Measurements from ENCODE around the gene MAST4. TPM values are rescaled to one million over a fixed set of nuclear protein-coding genes. Genes with fewer than 3 reads are reported as not detected.

MAST4 gene
- total and polyA plus RNA-seq, 2 donors (not counting 1 experiment from before 2014, with no cell fraction given), result 7.0 to 15.2 TPM

DNA sequence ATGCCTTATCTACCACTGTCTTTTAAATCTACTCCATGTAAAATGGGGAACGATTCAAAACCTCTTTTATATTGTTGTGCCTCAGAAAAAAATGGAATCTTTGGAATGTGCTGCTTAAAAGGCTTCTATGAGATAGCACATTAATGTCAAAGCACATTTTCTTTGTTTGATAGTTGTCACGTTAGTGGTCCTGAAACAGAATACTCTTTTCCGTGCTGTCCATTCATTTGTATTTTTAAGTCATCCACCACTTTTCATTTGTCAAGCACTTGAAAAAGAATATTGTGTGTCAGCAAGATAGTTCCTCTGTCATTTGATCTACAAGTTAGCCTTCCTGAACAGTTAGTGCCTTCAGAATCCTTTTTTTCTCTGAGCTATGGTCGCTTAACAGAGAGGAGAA, 246.9 kb downstream of the MAST4 start:
- Histone ChIP-seq H3K4me3 (replicated peaks in 1 of 4; ENCODE audit: control extremely low read depth in 1 of 4, insufficient read depth in 1 of 4, low read depth in 3 of 4, low read length in 4 of 4) (no peak overlapping the region), H3K79me2 (ENCODE audit: control insufficient read depth, insufficient read depth, low read length) (no peaks in the 10 kb centered on the region), H4K20me1 (ENCODE audit: control insufficient read depth, extremely low read depth, insufficient read depth, low read length) (no peaks in the 10 kb centered on the region), H3K4me1 (ENCODE audit: control insufficient read depth, extremely low read depth, insufficient read depth, low read length) (no peaks in the 10 kb centered on the region), H3K36me3 (ENCODE audit: control insufficient read depth, insufficient read depth, low read length) (no peaks in the 10 kb centered on the region), H2AFZ (ENCODE audit: low read length) (no peak overlapping the region), H3K9me3 (ENCODE audit: control insufficient read depth, insufficient read depth, low read depth, low read length) (no peaks in the 10 kb centered on the region), H3K9ac (ENCODE audit: insufficient read depth, low read length) (no peak overlapping the region), H3K27me3 (ENCODE audit: control insufficient read depth, insufficient read depth, low read length) (no peaks in the 10 kb centered on the region), H3K4me2 (ENCODE audit: extremely low read depth, insufficient read depth, low read length) (no peak overlapping the region), H3K27ac (ENCODE audit: insufficient read depth, low read length) (no peak overlapping the region)
- DNase-seq (ENCODE audit: low read depth in 2 of 2), result no peak
- TF ChIP-seq CTCF (conservative IDR thresholded peaks at IDR 0.05 in 1 of 2, IDR thresholded peaks at IDR 0.05 in 1 of 2; ENCODE audit: low read depth in 1 of 2, low read length in 2 of 2), result no peak
- no peak for TF ChIP-seq EZH2 (IDR thresholded peaks at IDR 0.05; ENCODE audit: low read length, missing control alignments)

DNA sequence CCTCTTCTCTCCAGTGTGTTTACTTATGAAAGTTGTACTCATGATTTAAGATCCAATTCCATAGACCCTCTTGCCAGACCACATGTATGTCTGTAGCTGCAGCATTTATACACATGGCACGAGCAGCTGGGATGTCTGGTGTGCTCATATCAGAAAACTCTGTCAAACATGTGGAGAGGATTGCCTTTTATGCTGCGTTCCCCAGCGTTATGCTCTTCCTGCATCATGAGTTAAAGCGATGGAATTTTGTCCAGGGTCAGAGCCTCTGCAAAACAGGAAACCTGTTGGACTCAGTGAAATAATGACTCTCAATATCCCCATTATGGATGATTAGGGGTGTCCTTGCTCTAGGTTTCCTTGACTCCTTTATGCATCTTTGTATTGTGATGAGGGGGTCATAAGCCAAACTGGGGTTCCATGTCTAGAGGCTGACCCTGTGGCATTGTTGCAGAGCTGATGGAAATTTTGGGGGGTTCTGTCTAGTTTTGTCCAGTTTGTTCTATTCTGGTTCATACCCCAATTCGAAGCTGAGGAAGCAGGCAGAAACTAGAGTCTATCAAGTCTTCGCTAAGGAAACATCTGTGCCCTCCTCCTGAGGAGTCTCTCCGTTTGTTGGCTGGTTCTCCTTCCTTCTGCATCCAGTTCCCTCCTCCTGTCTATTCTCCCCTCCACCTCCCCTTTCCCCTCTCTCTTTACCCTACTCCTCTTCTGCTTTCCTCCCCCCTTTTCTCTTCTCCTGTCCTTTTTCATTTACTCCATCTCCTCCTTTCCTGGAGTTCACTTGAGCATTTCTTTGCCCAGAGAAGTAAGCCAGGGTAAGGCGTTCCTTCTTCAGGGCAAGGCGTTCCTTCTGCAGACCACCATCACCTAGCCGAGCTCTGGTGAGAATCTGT, 252.8 kb downstream of the MAST4 start:
- Histone ChIP-seq H3K27me3 (ENCODE audit: control insufficient read depth, insufficient read depth, low read length) (no peaks in the 10 kb centered on the region), H3K9ac (ENCODE audit: insufficient read depth, low read length) (no peak overlapping the region), H3K9me3 (ENCODE audit: control insufficient read depth, insufficient read depth, low read depth, low read length) (no peaks in the 10 kb centered on the region), H3K79me2 (ENCODE audit: control insufficient read depth, insufficient read depth, low read length) (no peaks in the 10 kb centered on the region), H3K36me3 (ENCODE audit: control insufficient read depth, insufficient read depth, low read length) (no peaks in the 10 kb centered on the region), H3K27ac (ENCODE audit: insufficient read depth, low read length) (no peak overlapping the region), H3K4me1 (ENCODE audit: control insufficient read depth, extremely low read depth, insufficient read depth, low read length) (no peaks in the 10 kb centered on the region), H2AFZ (ENCODE audit: low read length) (no peak overlapping the region), H3K4me2 (ENCODE audit: extremely low read depth, insufficient read depth, low read length) (no peak overlapping the region), H4K20me1 (ENCODE audit: control insufficient read depth, extremely low read depth, insufficient read depth, low read length) (no peaks in the 10 kb centered on the region), H3K4me3 (replicated peaks in 1 of 4; ENCODE audit: control extremely low read depth in 1 of 4, insufficient read depth in 1 of 4, low read depth in 3 of 4, low read length in 4 of 4) (no peak overlapping the region)
- TF ChIP-seq CTCF (conservative IDR thresholded peaks at IDR 0.05 in 1 of 2, IDR thresholded peaks at IDR 0.05 in 1 of 2; ENCODE audit: low read depth in 1 of 2, low read length in 2 of 2) (no peak), EZH2 (IDR thresholded peaks at IDR 0.05; ENCODE audit: low read length, missing control alignments) (no peak)
- DNase-seq (ENCODE audit: low read depth in 2 of 2), result peak; percentile 68 to 76

GRCh38 chr5:66849803-66850202, 253.6 kb downstream of the MAST4 start:
- no peak overlapping the region for H3K4me3 ChIP-seq (replicated peaks in 1 of 4; ENCODE audit: control extremely low read depth in 1 of 4, insufficient read depth in 1 of 4, low read depth in 3 of 4, low read length in 4 of 4)
- no peak overlapping the region for H3K27ac ChIP-seq (ENCODE audit: insufficient read depth, low read length)
- no peaks in the 10 kb centered on the region for H3K79me2 ChIP-seq (ENCODE audit: control insufficient read depth, insufficient read depth, low read length)
- H4K20me1 ChIP-seq (ENCODE audit: control insufficient read depth, extremely low read depth, insufficient read depth, low read length), result no peaks in the 10 kb centered on the region
- H3K4me2 ChIP-seq (ENCODE audit: extremely low read depth, insufficient read depth, low read length), result no peak overlapping the region
- peak in 1 of 2 donors; percentile 71 for DNase-seq (ENCODE audit: low read depth in 2 of 2)
- no peaks in the 10 kb centered on the region for H3K36me3 ChIP-seq (ENCODE audit: control insufficient read depth, insufficient read depth, low read length)
- H2AFZ ChIP-seq (ENCODE audit: low read length), result no peak overlapping the region
- no peak overlapping the region for H3K9ac ChIP-seq (ENCODE audit: insufficient read depth, low read length)
- H3K9me3 ChIP-seq (ENCODE audit: control insufficient read depth, insufficient read depth, low read depth, low read length), result no peaks in the 10 kb centered on the region
- TF ChIP-seq EZH2 (IDR thresholded peaks at IDR 0.05; ENCODE audit: low read length, missing control alignments) (no peak), CTCF (conservative IDR thresholded peaks at IDR 0.05 in 1 of 2, IDR thresholded peaks at IDR 0.05 in 1 of 2; ENCODE audit: low read depth in 1 of 2, low read length in 2 of 2) (no peak)
- no peaks in the 10 kb centered on the region for H3K4me1 ChIP-seq (ENCODE audit: control insufficient read depth, extremely low read depth, insufficient read depth, low read length)
- no peaks in the 10 kb centered on the region for H3K27me3 ChIP-seq (ENCODE audit: control insufficient read depth, insufficient read depth, low read length)

Measured in fibroblast of lung (primary cell).